ENCODE measurements around the gene TOMM40. TPM values are rescaled to one million over a fixed set of nuclear protein-coding genes. Genes with fewer than 3 reads are reported as not detected.
"Not testable (repeated sequence)": the region's sequence is repeated elsewhere in the genome, so short reads cannot be mapped to it uniquely, and the experiment has no call there.

Gene TOMM40
- total RNA-seq = 23.4 TPM

DNA sequence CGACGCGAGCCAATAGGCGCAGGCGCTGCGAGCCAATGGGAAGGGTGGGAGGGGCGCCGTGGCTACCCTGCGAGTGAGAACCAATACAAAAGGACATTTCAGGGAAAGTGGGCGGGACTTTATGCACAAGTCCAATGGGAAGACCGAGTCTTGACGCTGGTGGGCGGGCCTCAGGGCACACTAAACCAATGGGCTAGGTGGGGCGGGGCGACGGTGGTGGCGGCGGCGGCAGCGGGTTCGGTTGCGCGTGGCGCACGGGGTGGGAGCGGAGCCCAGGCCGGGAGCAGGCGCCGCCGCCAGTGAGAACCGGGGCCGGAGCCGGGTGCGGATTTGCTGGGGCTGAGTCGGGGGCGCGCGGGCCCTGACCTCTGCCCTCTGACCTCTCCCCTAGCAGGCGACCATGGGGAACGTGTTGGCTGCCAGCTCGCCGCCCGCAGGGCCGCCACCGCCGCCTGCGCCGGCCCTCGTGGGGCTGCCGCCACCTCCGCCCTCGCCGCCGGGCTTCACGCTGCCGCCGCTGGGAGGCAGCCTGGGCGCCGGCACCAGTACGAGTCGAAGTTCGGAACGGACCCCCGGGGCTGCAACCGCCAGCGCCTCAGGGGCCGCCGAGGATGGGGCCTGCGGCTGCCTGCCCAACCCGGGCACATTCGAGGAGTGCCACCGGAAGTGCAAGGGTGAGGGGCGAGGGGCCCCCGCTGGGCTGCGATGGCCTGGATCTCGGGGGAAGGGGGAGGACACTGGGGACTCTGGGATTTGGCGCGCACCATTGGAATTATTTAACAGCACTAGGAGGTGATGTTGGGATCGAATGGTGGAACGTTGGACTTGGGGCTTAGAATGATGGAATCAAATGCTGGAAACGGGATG, at the start of gene TOMM40:
Gene TOMM40, plus strand, starts transcription at position 239 of the 867 bp plus-strand sequence. Its CDS starts 162 bp downstream, at position 401.
- peak within 1 kb of the TSS; percentile 58 for H3K4me3 ChIP-seq (ENCODE audit: low read length)
- peaks cover 22% of the 10 kb centered on the region for H3K4me1 ChIP-seq (ENCODE audit: insufficient read depth, low read length)
- no peaks in the 10 kb centered on the region for H3K9me3 ChIP-seq (ENCODE audit: low read depth, low read length)
- no peaks in the 10 kb centered on the region for H3K27me3 ChIP-seq (ENCODE audit: insufficient read depth, low read length)

DNA sequence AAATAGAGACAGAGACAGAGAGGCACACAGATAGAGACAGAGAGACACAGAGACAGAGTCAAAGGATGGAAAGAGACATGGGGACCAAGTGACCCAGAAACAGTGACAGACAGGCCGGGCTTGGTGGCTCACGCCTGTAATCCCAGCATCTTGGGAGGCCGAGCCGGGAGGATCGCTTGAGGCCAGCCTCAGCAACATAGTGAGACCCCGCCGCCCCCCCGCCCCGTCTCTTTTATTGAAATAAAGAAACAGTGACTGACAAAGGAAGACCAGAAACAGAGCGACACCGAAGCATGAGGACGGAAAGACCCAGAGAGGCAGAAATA, 45.8 kb upstream of the TOMM40 start:
- no peaks in the 10 kb centered on the region for H3K9me3 ChIP-seq (ENCODE audit: low read depth, low read length)
- peaks cover 3% of the 10 kb centered on the region for H3K27me3 ChIP-seq (ENCODE audit: insufficient read depth, low read length)
- H3K4me3 ChIP-seq (ENCODE audit: low read length) = no peak overlapping the region
- peaks cover 46% of the 10 kb centered on the region for H3K4me1 ChIP-seq (ENCODE audit: insufficient read depth, low read length)

DNA sequence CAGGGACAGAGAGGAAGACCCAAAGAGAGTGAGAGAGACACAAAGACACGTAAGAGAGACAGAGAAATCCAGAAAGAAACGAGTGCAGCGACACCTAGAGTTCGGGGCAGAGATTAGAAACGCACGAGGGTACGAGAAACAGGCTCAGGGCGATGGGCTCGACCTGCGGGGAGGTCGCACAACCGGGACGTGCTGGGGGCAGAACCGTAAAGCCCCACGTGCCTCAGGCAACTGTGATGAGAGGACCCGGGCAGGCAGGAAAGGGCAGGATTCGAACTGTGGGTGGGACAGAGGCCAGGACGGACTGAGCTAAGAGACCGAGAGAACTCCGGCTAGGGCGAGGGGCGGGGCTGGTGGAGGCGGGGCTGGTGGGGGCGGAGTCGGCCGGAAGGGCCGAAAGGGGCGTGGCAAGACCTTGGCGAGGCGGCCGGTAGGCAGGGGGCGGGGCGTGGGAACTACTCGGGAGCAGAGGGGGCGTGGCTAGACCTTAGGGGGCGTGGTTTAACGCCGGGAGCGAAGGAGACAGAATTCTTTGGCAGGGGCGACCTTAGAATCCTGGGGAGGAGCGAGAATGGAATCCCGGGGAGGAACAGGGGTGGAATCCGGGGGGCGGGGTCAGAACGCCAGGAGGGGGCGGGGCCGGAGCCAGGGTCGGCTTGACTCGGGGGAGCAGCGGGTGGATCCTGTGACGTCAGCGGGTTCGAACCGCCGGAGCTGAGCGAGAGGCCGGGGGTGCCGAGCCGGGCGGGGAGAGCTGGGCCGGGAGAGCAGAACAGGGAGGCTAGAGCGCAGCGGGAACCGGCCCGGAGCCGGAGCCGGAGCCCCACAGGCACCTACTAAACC, 45.2 kb upstream of the TOMM40 start, which contains the start of gene NECTIN2:
Gene NECTIN2, plus strand, starts transcription at position 686 of the 843 bp plus-strand sequence. CDS start 229 bp downstream, outside the sequence.
- H3K27me3 ChIP-seq (ENCODE audit: insufficient read depth, low read length) = peaks cover 3% of the 10 kb centered on the region
- peak within 1 kb of the TSS; percentile 47 for H3K4me3 ChIP-seq (ENCODE audit: low read length)
- no peaks in the 10 kb centered on the region for H3K9me3 ChIP-seq (ENCODE audit: low read depth, low read length)
- H3K4me1 ChIP-seq (ENCODE audit: insufficient read depth, low read length) = peaks cover 46% of the 10 kb centered on the region

DNA sequence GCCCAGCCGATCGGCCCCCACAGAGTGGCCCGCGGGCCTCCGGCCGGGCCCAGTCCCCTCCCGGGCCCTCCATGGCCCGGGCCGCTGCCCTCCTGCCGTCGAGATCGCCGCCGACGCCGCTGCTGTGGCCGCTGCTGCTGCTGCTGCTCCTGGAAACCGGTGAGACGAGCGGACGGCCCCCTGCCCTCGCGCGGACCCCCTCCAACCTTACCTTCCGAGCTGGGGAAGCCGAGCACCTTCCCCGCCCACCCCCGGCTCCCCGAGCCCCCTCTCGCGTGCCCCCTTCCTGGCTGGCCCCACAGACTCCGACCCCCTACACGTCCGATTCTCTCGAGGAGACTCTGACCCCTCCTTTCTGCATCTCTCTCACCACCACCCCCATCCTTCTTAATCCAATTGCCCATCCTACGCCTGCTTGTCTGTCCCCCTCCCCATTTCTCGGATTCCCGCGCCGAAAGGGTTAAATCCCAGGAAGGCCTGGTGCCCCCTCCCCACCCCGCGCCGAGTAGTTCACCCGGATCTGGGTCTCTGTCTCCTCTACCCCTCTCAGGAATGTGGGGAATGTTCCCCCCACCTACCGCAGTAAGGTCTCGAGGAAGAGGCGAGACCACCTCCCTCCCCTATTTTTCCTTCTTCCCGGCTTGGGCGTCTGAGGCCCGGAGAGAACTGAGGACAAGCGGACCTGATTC, 44.5 kb upstream of the TOMM40 start:
- Histone ChIP-seq H3K27me3 (ENCODE audit: insufficient read depth, low read length) (peaks cover 3% of the 10 kb centered on the region), H3K9me3 (ENCODE audit: low read depth, low read length) (no peaks in the 10 kb centered on the region), H3K4me3 (ENCODE audit: low read length) (peak overlapping the region; percentile 47), H3K4me1 (ENCODE audit: insufficient read depth, low read length) (peaks cover 46% of the 10 kb centered on the region)

DNA sequence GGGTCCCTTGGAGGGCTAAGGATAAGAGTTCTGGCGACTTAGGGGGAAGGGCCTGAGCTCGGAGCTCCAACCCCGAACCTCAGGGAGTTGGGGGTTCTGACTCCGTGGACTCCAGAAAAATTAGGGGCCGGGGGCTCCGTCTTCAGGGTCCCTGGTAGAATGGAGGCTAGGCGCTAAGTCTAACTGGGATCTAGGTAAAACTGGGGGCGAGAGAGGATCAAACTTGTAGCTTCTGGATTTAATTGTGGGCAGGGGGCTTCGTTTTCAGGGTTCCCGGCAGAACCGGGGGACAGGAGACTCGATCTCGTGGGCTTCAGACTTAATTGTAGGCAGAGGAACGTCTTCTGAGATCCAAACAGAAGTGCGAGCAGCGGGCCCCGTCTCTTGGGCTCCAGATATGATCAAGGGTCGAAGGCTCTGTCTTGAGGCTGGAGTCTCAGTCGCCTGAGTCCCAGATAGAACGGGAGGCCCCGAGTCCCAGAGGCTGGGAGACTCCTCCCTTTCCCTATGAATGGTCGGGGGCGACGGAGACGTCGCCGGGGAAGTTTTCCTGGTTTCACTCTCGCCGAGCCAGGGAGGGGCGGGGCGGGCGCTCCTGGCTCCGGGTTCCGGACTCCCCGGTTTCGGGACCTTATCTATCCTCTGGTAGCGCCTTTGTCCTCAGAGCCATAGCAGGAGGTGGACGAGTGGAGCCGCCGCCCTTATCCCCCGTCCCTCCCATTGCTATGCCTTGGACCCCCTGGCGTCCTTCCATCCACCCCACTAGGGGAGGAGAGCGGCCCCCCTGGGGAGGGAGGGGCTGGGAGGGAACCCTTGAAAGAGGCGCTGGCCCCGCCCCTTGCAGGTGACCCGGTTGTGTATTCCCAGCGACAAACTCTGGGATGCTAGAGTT, 43.7 kb upstream of the TOMM40 start:
- Histone ChIP-seq H3K4me3 (ENCODE audit: low read length) (peak overlapping the region; percentile 34), H3K27me3 (ENCODE audit: insufficient read depth, low read length) (peaks cover 3% of the 10 kb centered on the region), H3K4me1 (ENCODE audit: insufficient read depth, low read length) (peaks cover 46% of the 10 kb centered on the region), H3K9me3 (ENCODE audit: low read depth, low read length) (no peaks in the 10 kb centered on the region)

DNA sequence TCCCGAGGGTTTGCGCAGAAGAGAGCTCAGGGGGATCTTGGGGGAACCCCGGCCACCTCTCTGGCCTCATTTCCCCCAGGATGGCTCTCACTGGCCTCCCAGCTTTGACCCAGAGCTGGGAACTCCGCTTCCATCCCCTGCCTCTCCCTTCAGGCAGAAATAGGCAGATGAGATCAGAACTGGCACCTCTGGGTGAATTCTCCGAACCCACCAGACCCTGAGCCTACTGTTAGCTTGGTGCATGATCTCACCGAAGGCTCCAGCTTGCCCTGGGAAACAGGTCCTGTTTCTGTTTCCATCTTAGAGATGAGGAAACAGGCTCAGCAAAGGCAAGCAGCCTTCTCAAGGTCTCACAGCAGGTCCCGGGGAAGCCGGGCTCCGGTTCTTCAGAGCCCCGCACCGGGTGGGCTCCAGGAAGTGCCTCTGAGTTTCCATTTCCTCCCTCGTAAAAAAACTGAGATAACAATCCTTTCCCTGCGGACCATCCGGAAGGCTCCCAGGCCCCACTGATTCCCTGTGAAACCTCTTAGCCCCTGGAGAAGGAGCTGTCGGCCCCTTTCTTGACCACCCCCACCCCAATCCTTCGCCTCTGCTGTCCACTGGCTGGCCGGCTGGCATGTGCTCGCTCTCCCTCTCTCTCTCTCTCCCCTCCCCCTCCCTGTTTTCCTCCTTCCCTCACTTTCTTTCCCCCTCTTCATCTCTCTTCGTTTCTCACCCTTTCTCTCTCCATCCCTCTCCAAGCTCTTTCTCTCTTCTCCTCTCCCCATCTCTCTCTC, 42.8 kb upstream of the TOMM40 start:
- no peak overlapping the region for H3K4me3 ChIP-seq (ENCODE audit: low read length)
- H3K4me1 ChIP-seq (ENCODE audit: insufficient read depth, low read length) = peaks cover 46% of the 10 kb centered on the region
- H3K27me3 ChIP-seq (ENCODE audit: insufficient read depth, low read length) = peaks cover 3% of the 10 kb centered on the region
- no peaks in the 10 kb centered on the region for H3K9me3 ChIP-seq (ENCODE audit: low read depth, low read length)

DNA sequence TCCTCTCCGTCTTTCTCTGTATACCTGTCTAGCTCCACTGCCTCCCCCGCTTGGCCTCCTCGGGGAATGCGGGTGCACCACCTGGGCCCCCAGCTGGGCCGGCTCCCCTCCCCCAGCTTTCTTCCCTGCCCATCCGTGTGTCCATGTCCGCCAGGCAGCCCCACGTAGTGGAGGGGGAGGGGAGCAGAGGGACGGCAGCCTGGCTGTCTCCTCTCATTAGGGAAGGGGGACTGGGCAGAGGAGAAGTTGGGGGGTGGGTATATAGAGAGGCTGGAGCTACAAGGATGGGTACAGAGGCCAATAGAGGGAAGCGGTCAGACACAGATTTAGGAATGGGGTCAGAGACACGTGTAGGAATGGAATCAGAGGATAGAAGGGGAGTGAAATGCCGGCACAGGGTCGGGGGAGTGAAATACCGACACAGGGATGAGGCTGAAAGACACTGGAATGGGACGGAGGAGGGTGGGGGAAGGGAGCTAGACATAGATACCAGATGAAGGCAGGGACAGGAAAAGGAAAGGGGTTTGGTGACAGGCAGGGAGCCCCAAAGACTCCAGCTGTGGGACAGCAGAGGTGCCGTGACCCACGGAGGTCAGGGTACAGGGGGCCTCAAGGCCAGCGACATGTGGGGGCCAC, 42.1 kb upstream of the TOMM40 start:
- Histone ChIP-seq H3K27me3 (ENCODE audit: insufficient read depth, low read length) (peaks cover 3% of the 10 kb centered on the region), H3K9me3 (ENCODE audit: low read depth, low read length) (no peaks in the 10 kb centered on the region), H3K4me1 (ENCODE audit: insufficient read depth, low read length) (peaks cover 46% of the 10 kb centered on the region), H3K4me3 (ENCODE audit: low read length) (no peak overlapping the region)

DNA sequence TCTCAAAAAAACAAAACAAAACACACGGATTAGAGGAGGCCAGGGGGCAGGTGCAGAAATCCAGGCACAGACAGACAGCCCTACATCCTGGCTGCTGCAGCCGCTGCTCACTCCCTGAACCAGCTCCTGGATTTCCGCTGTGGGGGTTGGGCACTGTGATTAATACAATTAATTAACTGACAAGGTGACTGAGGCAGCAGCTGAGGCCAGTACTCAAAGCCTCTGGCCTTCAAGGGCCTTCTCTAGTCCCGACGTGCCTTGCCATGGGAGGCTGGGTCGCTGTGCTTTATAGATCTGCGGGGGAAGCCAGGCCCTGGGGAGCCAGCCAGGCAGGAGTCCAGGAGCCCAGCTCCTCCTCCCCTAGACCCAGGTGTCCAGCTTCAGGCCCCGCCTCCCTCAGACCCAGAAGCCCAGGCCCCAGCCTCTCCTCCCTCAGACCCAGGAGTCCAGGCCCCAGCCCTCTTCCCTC, 40.4 kb upstream of the TOMM40 start:
- Histone ChIP-seq H3K4me1 (ENCODE audit: insufficient read depth, low read length) (peaks cover 33% of the 10 kb centered on the region), H3K27me3 (ENCODE audit: insufficient read depth, low read length) (peaks cover 3% of the 10 kb centered on the region), H3K4me3 (ENCODE audit: low read length) (no peak overlapping the region), H3K9me3 (ENCODE audit: low read depth, low read length) (no peaks in the 10 kb centered on the region)

DNA sequence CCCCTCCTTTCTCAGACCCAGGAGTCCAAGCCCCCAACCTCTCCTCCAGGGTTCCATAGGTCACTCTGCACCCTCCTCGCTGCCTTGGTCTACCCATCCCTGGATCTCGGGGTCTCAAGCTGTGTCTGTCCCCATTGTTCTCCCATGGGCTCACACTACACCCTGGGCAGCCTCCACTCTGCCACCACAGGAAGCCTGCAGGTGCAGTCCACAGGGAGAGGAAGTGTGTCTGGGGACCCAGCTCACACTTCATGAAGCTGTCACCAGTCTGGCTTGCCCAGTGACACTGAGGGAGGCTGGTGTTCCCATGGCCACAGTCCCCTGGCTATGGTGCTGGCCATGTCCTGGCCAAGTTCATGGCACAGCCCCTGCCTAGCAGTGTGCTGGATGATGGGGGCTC, 39.6 kb upstream of the TOMM40 start:
- H3K4me1 ChIP-seq (ENCODE audit: insufficient read depth, low read length) = peaks cover 36% of the 10 kb centered on the region
- H3K4me3 ChIP-seq (ENCODE audit: low read length) = no peak overlapping the region
- H3K27me3 ChIP-seq (ENCODE audit: insufficient read depth, low read length) = peaks cover 3% of the 10 kb centered on the region
- H3K9me3 ChIP-seq (ENCODE audit: low read depth, low read length) = no peaks in the 10 kb centered on the region

DNA sequence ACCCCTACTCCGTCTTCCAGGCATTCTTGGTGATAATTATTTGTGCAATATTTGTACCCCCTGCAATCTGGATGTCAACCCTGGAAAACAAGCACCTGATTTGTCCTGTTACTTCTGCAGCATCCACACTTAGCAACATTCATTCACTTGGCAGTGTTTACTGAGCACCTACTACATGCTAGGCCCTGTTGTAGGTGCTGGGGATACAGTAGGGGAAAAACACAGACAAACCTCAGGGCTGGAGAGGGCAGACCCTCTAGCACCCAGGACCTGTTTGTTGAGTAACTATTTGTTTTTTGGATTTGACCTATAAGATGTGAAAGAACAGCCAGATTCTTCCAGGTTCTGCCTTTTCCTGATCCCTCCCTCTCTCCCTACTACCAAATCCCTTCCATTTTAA, 35.4 kb upstream of the TOMM40 start:
- H3K9me3 ChIP-seq (ENCODE audit: low read depth, low read length) = no peaks in the 10 kb centered on the region
- H3K4me3 ChIP-seq (ENCODE audit: low read length) = no peak overlapping the region
- H3K4me1 ChIP-seq (ENCODE audit: insufficient read depth, low read length) = peaks cover 19% of the 10 kb centered on the region
- no peaks in the 10 kb centered on the region for H3K27me3 ChIP-seq (ENCODE audit: insufficient read depth, low read length)

DNA sequence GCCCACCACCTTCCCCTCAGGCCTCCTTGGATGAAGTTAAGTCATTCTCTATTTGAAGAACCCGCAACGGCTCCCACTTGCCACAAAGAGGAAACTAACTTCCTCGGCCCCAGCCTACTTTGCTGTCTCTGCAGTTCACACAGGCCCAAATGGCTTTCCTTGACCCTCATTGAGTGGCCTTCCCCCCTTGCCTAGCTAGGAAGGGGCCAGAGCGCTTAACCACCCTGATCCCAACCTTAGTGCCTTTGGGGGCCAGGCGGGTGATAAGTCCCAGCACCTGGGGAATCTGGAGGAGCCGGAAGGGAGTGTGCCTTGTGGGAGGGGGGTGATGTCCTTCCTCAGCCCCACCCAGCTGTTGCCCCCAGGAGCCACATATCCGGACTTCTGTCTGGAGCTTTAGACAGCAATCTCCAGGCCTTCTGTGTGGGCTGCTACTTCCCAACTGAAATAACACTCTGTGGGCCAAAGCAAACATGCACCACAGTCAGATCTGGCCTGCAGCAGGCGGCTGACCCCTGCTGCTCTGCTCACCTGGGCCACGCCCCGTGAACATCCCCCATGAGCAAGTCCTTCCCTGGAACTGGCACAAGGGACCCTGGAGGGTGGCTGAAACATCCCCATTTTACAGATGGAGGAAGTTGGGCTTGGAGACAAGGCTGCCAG, 34.5 kb upstream of the TOMM40 start:
- peaks cover 19% of the 10 kb centered on the region for H3K4me1 ChIP-seq (ENCODE audit: insufficient read depth, low read length)
- H3K27me3 ChIP-seq (ENCODE audit: insufficient read depth, low read length) = no peaks in the 10 kb centered on the region
- no peak overlapping the region for H3K4me3 ChIP-seq (ENCODE audit: low read length)
- H3K9me3 ChIP-seq (ENCODE audit: low read depth, low read length) = no peaks in the 10 kb centered on the region

DNA sequence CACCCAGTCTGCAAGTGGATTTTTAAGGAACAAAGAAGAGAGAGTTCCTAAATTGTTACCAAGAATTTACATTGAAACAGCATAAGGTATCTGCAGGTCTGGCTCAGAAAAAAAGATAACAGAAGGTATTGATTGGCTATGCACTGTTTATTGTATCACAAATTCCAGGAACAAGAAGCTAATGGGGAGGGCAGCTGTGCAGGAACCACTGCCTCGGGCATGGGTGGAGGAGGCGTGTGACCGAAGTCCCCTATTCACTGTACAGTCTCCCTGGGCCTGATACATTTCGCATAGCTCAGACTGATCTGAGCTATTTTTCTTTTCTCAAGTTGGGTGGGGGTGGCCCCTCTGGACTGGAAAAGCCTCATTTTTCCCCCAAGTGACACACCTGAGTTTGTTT, 33.2 kb upstream of the TOMM40 start:
- H3K4me3 ChIP-seq (ENCODE audit: low read length) = no peak overlapping the region
- no peaks in the 10 kb centered on the region for H3K9me3 ChIP-seq (ENCODE audit: low read depth, low read length)
- H3K27me3 ChIP-seq (ENCODE audit: insufficient read depth, low read length) = no peaks in the 10 kb centered on the region
- peaks cover 19% of the 10 kb centered on the region for H3K4me1 ChIP-seq (ENCODE audit: insufficient read depth, low read length)

DNA sequence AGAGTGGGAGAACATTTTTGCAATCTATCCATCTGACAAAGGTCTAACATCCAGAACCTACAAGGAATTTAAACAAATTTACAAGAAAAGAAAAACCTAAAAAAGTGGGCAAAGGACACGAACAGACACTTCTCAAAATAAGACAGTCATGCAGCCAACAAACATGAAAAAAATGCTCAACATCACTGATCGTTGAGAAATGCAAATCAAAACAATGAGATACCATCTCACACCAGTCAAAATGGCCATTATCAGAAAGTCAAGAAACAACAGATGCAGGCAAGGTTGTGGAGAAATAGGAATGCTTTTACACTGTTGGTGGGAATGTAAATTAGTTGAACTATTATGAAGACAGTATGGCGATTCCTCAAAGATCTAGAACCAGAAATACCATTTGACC, 29.5 kb upstream of the TOMM40 start:
- not testable (repeated sequence) for H3K4me3 ChIP-seq (ENCODE audit: low read length); H3K9me3 ChIP-seq (ENCODE audit: low read depth, low read length); H3K4me1 ChIP-seq (ENCODE audit: insufficient read depth, low read length); H3K27me3 ChIP-seq (ENCODE audit: insufficient read depth, low read length)

All from mononuclear cell (primary cell).